PC-9 (cell line): ENCODE data around the gene PITX3. TPM values are rescaled to one million over a fixed set of nuclear protein-coding genes. Genes with fewer than 3 reads are reported as not detected.

Experiments used
- BruUV-seq: library from RNA; stranded (reverse); fragments of 400-500 nt; replicated peaks from 2 replicates; lab custom pipeline; 2021; lab: Mats Ljungman, UMichigan
- CTCF ChIA-PET: fragments of 300-600 bp; sonication (Branson Sonifier 250); formaldehyde crosslinking; loops from one replicate; lab custom pipeline; 2022; ENCODE audit warnings: antibody characterized with exemption; lab: Charles Lee
- POLR2A ChIA-PET: fragments of 300-600 bp; sonication (Branson Sonifier 250); formaldehyde crosslinking; loops from one replicate; lab custom pipeline; 2022; ENCODE audit warnings: antibody characterized with exemption; ENCODE audit not compliant: unreplicated experiment; lab: Charles Lee
- DNase-seq, 2 experiments: peaks; one replicate each; pipeline versions ENCODE4 v3.0.0 to v3.0.0-alpha.2; 2015 to 2022; ENCODE audit warnings: mixed read lengths in 1 of 2
- H2AFZ ChIP-seq: fragments of 200-600 bp; sonication (generic); 2 replicates; pipeline ENCODE4 v1.8.1; 2017; ENCODE audit warnings: antibody characterized with exemption
- H3F3A ChIP-seq: fragments of 200-600 bp; sonication (generic); 2 replicates; pipeline ENCODE4 v1.8.1; 2017; ENCODE audit warnings: antibody characterized with exemption, mild to moderate bottlenecking, low read depth; ENCODE audit not compliant: insufficient read depth
- H3K27ac ChIP-seq: fragments of 200-600 bp; sonication (generic); 2 replicates; pipeline ENCODE4 v1.6.1; 2016; ENCODE audit warnings: mixed run types
- H3K27me3 ChIP-seq: fragments of 200-600 bp; sonication (generic); 2 replicates; pipeline ENCODE4 v1.6.1; 2016; ENCODE audit warnings: low read depth, mixed run types; ENCODE audit not compliant: insufficient read depth
- H3K36me3 ChIP-seq: fragments of 200-600 bp; sonication (generic); 2 replicates; pipeline ENCODE4 v1.6.1; 2016; ENCODE audit warnings: low read depth, mixed run types
- H3K4me1 ChIP-seq: fragments of 200-600 bp; sonication (generic); replicated peaks from 2 replicates; pipeline ENCODE4 v1.6.1; 2016; ENCODE audit warnings: mixed run types; ENCODE audit not compliant: insufficient read depth
- H3K4me2 ChIP-seq: fragments of 200-600 bp; sonication (generic); 2 replicates; pipeline ENCODE4 v1.6.1; 2017; ENCODE audit warnings: mixed run types
- H3K4me3 ChIP-seq: fragments of 200-600 bp; sonication (generic); 2 replicates; pipeline ENCODE4 v1.6.1; 2016; ENCODE audit warnings: mixed run types
- H3K79me2 ChIP-seq: fragments of 200-600 bp; sonication (generic); 2 replicates; pipeline ENCODE4 v1.6.1; 2017; ENCODE audit warnings: low read depth, mixed run types
- H3K9me2 ChIP-seq: fragments of 200-600 bp; sonication (generic); 2 replicates; pipeline ENCODE4 v1.8.1; 2017; ENCODE audit warnings: mild to moderate bottlenecking; ENCODE audit not compliant: insufficient read depth
- H3K9me3 ChIP-seq: fragments of 200-600 bp; sonication (generic); 2 replicates; pipeline ENCODE4 v1.8.1; 2016; ENCODE audit warnings: low read depth; ENCODE audit not compliant: insufficient read depth
- H4K20me1 ChIP-seq: fragments of 200-600 bp; sonication (generic); 2 replicates; pipeline ENCODE4 v1.8.1; 2017; ENCODE audit not compliant: insufficient read depth
- EZH2 ChIP-seq: fragments of 200-600 bp; sonication (generic); IDR thresholded peaks from 2 replicates; pipeline ENCODE4 v1.8.0; 2017; ENCODE audit warnings: antibody characterized with exemption, low read depth
- intact Hi-C: fragments of 100-400 bp; cut with micrococcal nuclease; formaldehyde crosslinking; loops from one replicate; pipeline ENCODE4 v1.10.0; 2022; ENCODE audit not compliant: unreplicated experiment
- total RNA-seq: library from RNA; stranded (reverse); gene quantifications from 2 replicates; pipeline ENCODE4 v1.2.3, GENCODE V29; 2021
- TF ChIP-seq, protein P1 (sequence below): fragments of 200-600 bp; sonication (generic); conservative IDR thresholded peaks from 2 replicates; pipeline ENCODE4 v1.6.1; 2017; ENCODE audit warnings: mixed run types, antibody characterized with exemption, mild to moderate bottlenecking, moderate library complexity

The PITX3 gene
- total RNA-seq, 1 experiment from 2014 or later, result not detected

DNA sequence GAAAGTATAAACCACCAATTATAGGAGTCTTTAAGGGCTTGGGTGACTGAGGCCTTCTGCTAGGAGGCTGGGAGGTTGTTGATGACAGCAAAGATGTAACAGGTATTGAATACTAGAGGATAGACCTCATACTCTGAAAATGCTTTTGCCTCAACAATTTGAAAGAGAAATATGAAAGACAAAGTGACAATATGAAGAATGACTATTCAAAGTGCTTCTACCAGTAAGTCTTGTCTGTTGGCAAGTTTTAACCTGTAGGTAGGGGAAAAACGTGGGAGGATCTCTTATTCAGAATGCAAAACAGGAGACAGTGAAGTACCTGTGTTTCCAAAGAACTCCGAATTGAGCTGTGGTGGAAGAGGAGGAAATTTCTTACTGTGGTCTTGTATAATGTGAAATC is 42.2 kb upstream of the PITX3 start:
- H3F3A ChIP-seq, result no peaks in the 10 kb centered on the region; the same call in 1 of the 2 replicates
- H3K9me2 ChIP-seq, result no peaks in the 10 kb centered on the region
- intact Hi-C loops, result no loop called here
- DNase-seq, result no peak
- ChIA-PET POLR2A (no interaction called here), CTCF (no interaction called here)
- H3K36me3 ChIP-seq, result no peaks in the 10 kb centered on the region
- TF ChIP-seq, protein P1, sequence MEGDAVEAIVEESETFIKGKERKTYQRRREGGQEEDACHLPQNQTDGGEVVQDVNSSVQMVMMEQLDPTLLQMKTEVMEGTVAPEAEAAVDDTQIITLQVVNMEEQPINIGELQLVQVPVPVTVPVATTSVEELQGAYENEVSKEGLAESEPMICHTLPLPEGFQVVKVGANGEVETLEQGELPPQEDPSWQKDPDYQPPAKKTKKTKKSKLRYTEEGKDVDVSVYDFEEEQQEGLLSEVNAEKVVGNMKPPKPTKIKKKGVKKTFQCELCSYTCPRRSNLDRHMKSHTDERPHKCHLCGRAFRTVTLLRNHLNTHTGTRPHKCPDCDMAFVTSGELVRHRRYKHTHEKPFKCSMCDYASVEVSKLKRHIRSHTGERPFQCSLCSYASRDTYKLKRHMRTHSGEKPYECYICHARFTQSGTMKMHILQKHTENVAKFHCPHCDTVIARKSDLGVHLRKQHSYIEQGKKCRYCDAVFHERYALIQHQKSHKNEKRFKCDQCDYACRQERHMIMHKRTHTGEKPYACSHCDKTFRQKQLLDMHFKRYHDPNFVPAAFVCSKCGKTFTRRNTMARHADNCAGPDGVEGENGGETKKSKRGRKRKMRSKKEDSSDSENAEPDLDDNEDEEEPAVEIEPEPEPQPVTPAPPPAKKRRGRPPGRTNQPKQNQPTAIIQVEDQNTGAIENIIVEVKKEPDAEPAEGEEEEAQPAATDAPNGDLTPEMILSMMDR, result no peak
- no peak for TF ChIP-seq EZH2
- BruUV-seq, result no TSS peak
- H3K4me3 ChIP-seq, result no peak overlapping the region
- no peaks in the 10 kb centered on the region for H3K4me1 ChIP-seq
- H2AFZ ChIP-seq, result no peak overlapping the region
- no peak overlapping the region for H3K27ac ChIP-seq
- no peak overlapping the region for H3K4me2 ChIP-seq
- H4K20me1 ChIP-seq, result no peaks in the 10 kb centered on the region; the same call in 1 of the 2 replicates
- no peaks in the 10 kb centered on the region for H3K9me3 ChIP-seq
- H3K79me2 ChIP-seq, result no peaks in the 10 kb centered on the region
- no peaks in the 10 kb centered on the region for H3K27me3 ChIP-seq

DNA sequence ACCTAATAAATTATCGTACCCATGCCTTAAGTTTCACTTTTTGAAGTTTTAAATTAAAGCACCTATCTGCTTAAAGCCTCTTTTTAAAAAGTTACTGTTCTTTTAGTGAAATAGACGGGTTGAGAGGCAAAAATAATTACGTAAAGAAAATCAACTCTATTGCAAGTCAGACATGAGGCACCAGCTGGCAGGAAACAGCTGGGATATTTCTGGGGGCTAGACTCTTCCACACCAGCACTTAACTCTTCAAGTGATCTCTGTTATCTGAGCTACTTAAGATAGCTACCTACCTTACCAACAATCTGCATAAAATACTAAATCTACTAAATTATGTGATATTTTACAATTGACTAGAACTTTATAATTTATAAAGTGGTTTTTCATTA is 39.8 kb upstream of the PITX3 start:
- POLR2A ChIA-PET, result no interaction called here
- Histone ChIP-seq H3K27ac (no peak overlapping the region), H3K27me3 (no peaks in the 10 kb centered on the region), H3K36me3 (no peaks in the 10 kb centered on the region), H3K79me2 (no peaks in the 10 kb centered on the region), H3K4me3 (no peak overlapping the region), H2AFZ (no peak overlapping the region), H3K9me2 (no peaks in the 10 kb centered on the region), H3K4me2 (no peak overlapping the region), H3K4me1 (no peaks in the 10 kb centered on the region), H4K20me1 (peaks cover 2% of the 10 kb centered on the region; the same call in 1 of the 2 replicates), H3K9me3 (no peaks in the 10 kb centered on the region), H3F3A (no peaks in the 10 kb centered on the region; the same call in 1 of the 2 replicates)
- no TSS peak for BruUV-seq
- CTCF ChIA-PET, result no interaction called here
- TF ChIP-seq, protein P1, result no peak
- TF ChIP-seq EZH2, result no peak
- intact Hi-C loops, result no loop called here
- no peak for DNase-seq

DNA sequence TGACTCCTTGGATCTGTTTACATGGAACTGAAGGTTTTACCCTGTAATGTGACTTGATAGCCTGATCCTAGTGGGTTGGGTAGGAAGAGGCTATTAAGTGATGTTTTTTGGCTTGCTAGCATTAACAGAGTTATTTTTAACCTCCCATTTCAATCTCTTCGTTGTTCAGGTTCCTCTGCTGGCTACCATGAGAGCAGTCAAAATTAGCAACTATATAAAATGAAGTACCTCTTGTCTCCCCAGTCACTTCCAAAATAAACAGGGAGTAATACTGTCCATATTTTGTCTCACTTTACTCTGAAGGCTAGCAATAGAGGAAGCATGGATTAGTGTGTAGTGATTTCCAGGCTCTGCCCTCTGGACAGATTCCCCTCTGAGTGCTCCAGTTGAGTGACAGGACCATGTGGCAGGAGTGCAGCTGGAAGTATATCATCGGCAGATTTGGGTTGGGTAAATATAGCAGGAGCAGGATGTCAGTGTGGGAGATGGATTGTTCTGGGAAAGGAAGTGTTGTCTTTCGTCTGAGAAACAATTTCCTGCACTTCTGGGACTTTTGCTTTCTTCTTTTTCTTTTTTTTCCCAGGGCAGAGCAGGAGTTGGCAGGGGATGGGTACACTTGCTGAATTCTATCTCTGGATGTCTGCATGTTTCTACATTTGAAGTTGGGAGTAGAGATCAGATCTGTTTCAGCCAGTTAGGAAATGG is 39.2 kb upstream of the PITX3 start:
- Histone ChIP-seq H3K4me1 (no peaks in the 10 kb centered on the region), H3K79me2 (no peaks in the 10 kb centered on the region), H3K9me3 (no peaks in the 10 kb centered on the region), H3K4me3 (no peak overlapping the region), H3F3A (no peaks in the 10 kb centered on the region), H3K4me2 (no peak overlapping the region), H3K36me3 (no peaks in the 10 kb centered on the region), H2AFZ (no peak overlapping the region), H3K27ac (no peak overlapping the region), H3K27me3 (no peaks in the 10 kb centered on the region), H3K9me2 (no peaks in the 10 kb centered on the region), H4K20me1 (peaks cover 2% of the 10 kb centered on the region; the same call in 1 of the 2 replicates)
- intact Hi-C loops, result no loop called here
- TF ChIP-seq, protein P1, result no peak
- TF ChIP-seq EZH2, result no peak
- POLR2A ChIA-PET, result no interaction called here
- no TSS peak for BruUV-seq
- CTCF ChIA-PET, result no interaction called here
- no peak for DNase-seq
